HG02610 (cell line): ENCODE data around the gene SMOC1.

Source experiments
- ATAC-seq: cut with Tn5 transposase; IDR thresholded peaks from one replicate; pipeline ENCODE4 v1.9.1; 2021; ENCODE audit warnings: mild to moderate bottlenecking, moderate library complexity; ENCODE audit not compliant: unreplicated experiment

SMOC1 gene

DNA sequence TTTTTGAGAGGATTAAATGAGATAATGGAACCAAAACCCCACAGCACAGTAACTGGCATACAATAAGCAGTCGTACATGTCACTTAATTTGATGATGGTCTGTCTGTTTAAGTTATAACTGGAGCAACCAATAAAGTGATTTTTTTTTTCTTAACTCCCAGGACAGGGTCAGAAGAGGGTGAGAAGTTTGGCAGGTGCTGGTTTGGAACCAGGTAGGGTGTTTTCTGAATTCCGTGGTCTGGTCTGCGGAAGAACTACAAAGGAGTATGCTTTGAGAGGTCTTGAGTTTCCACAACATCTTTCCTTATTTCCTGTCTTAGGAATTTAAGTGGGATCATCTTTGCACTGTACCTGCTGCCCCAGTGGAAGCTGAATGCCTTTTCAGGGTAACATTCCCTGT, 197.8 kb downstream of the SMOC1 start:
- no peak for ATAC-seq

GRCh38 chr14:70077720-70078119, 198.5 kb downstream of the SMOC1 start:
- ATAC-seq: no peak

GRCh38 chr14:70078329-70078728, 199.1 kb downstream of the SMOC1 start:
- no peak for ATAC-seq

DNA sequence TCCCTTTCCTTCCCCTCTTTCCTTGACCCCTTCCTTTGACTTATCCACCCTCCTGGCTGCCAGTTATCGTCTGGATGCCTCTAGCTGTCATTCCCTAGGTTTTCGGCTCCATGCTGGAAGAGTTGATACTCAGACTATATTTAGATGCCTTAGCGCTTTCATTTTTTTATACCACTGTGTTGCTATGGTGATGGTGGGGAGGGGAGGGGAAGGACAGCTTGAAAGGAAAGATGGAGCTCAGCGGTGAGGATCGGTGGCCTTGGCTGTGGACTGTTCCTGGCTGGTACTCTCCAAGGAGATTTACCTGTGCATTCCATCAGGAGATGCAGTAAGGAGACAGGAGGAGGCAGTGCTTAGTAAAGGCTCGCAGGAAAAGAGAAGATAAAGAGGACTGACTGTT, 200.9 kb downstream of the SMOC1 start:
- ATAC-seq: no peak
